ENCODE data around the gene F12.

- no peak for TF ChIP-seq CTCF (conservative IDR thresholded peaks at IDR 0.05; ENCODE audit: low read depth, low read length)
- TF ChIP-seq EZH2 (IDR thresholded peaks at IDR 0.05; ENCODE audit: borderline replicate concordance, low read depth, low read length, poor library complexity, severe bottlenecking) = no peak
These were observed 30.2 kb downstream of the F12 start for GRCh38 chr5:177378884-177379883.

Data from A673 (cell line).